IMR-90 (cell line): ENCODE data around the gene CASZ1. TPM values are rescaled to one million over a fixed set of nuclear protein-coding genes. Genes with fewer than 3 reads are reported as not detected.

Experiments
- ATAC-seq: fragments of 200-7000 bp; cut with Tn5 transposase; 2 replicates; pipeline ENCODE4 v1.9.1; 2020; ENCODE audit warnings: low read depth, mild to moderate bottlenecking, moderate library complexity
- BruUV-seq: library from RNA; stranded (reverse); fragments of 400-500 nt; replicated peaks from 2 replicates; lab custom pipeline; 2021; lab: Mats Ljungman, UMichigan
- CTCF ChIA-PET: fragments of 300-600 bp; formaldehyde crosslinking; extraction: SDS; loops from one replicate; lab custom pipeline; 2021; ENCODE audit warnings: antibody characterized with exemption; lab: Yijun Ruan, JAX
- POLR2A ChIA-PET: fragments of 300-600 bp; sonication (Branson Sonifier 250); formaldehyde crosslinking; loops from one replicate; lab custom pipeline; 2022; ENCODE audit warnings: antibody characterized with exemption; ENCODE audit not compliant: unreplicated experiment; lab: Charles Lee
- DNase-seq: peaks from one replicate; pipeline ENCODE4 v3.0.0; 2013
- H2AFZ ChIP-seq: replicated peaks from 2 replicates; pipeline ENCODE3; 2013; ENCODE audit warnings: low read length, mild to moderate bottlenecking; ENCODE audit not compliant: poor library complexity
- H2AK5ac ChIP-seq: 2 replicates; pipeline ENCODE4 v1.6.1; 2013; ENCODE audit warnings: low read depth, low read length, inconsistent platforms
- H2AK9ac ChIP-seq: replicated peaks from 2 replicates; pipeline ENCODE3; 2013; ENCODE audit warnings: mild to moderate bottlenecking, low read depth, low read length, moderate library complexity; ENCODE audit not compliant: poor library complexity
- H2BK120ac ChIP-seq: 2 replicates; pipeline ENCODE4 v1.6.1; 2013; ENCODE audit warnings: low read depth, low read length, inconsistent platforms
- H2BK15ac ChIP-seq: 3 replicates; pipeline ENCODE4 v1.6.1; 2013; ENCODE audit warnings: low read depth, low read length, inconsistent platforms
- H2BK20ac ChIP-seq: 2 replicates; pipeline ENCODE4 v1.6.1; 2013; ENCODE audit warnings: low read depth, mild to moderate bottlenecking, inconsistent platforms, low read length, moderate library complexity
- H2BK5ac ChIP-seq: 2 replicates; pipeline ENCODE4 v1.6.1; 2013; ENCODE audit warnings: mild to moderate bottlenecking, low read depth, low read length, inconsistent platforms; ENCODE audit not compliant: poor library complexity, severe bottlenecking
- H3K14ac ChIP-seq: replicated peaks from 2 replicates; pipeline ENCODE4 v1.6.1; 2013; ENCODE audit warnings: low read depth, low read length, inconsistent platforms
- H3K18ac ChIP-seq: 2 replicates; pipeline ENCODE4 v1.6.1; 2013; ENCODE audit warnings: low read depth, low read length, control low read depth
- H3K23ac ChIP-seq: 2 replicates; pipeline ENCODE4 v1.6.1; 2013; ENCODE audit warnings: low read depth, low read length, inconsistent platforms
- H3K27ac ChIP-seq: 2 replicates; pipeline ENCODE4 v1.5.1; 2013; ENCODE audit warnings: mild to moderate bottlenecking, control low read depth, low read length; ENCODE audit not compliant: insufficient read depth
- H3K27me3 ChIP-seq: 2 replicates; pipeline ENCODE4 v1.6.1; 2013; ENCODE audit warnings: low read length; ENCODE audit not compliant: control insufficient read depth, insufficient read depth
- H3K36me3 ChIP-seq: 2 replicates; pipeline ENCODE4 v1.6.1; 2013; ENCODE audit warnings: low read length, mixed read lengths; ENCODE audit not compliant: control insufficient read depth, insufficient read depth
- H3K4ac ChIP-seq: 2 replicates; pipeline ENCODE4 v1.6.1; 2013; ENCODE audit warnings: low read depth, low read length, inconsistent platforms
- H3K4me1 ChIP-seq: 2 replicates; pipeline ENCODE4 v1.6.1; 2013; ENCODE audit warnings: low read length, mixed read lengths; ENCODE audit not compliant: control insufficient read depth, insufficient read depth
- H3K4me2 ChIP-seq: 2 replicates; pipeline ENCODE4 v1.6.1; 2013; ENCODE audit warnings: low read depth, mild to moderate bottlenecking, control low read depth, low read length, moderate library complexity
- H3K4me3 ChIP-seq: 2 replicates; pipeline ENCODE4 v1.5.1; 2013; ENCODE audit warnings: low read depth, mild to moderate bottlenecking, control low read depth, low read length, moderate library complexity; ENCODE audit not compliant: insufficient read depth
- H3K56ac ChIP-seq: 2 replicates; pipeline ENCODE4 v1.6.1; 2013; ENCODE audit warnings: low read length, inconsistent platforms; ENCODE audit not compliant: insufficient read depth; ENCODE audit errors: extremely low read depth
- H3K79me1 ChIP-seq, 2 experiments: 2 replicates each; pipeline ENCODE4 v1.6.1; 2013; ENCODE audit warnings: low read length in 2 of 2, inconsistent platforms in 1 of 2, low read depth in 1 of 2
- H3K9ac ChIP-seq: 2 replicates; pipeline ENCODE4 v1.6.1; 2013; ENCODE audit warnings: low read depth, low read length, control low read depth
- H3K9me1 ChIP-seq: 2 replicates; pipeline ENCODE4 v1.6.1; 2013; ENCODE audit warnings: low read length, inconsistent platforms; ENCODE audit not compliant: insufficient read depth
- H3K9me3 ChIP-seq: 2 replicates; pipeline ENCODE4 v1.6.1; 2013; ENCODE audit warnings: low read length; ENCODE audit not compliant: control insufficient read depth, insufficient read depth
- H4K20me1 ChIP-seq: 2 replicates; pipeline ENCODE4 v1.6.1; 2013; ENCODE audit warnings: low read length, inconsistent platforms; ENCODE audit not compliant: insufficient read depth
- H4K5ac ChIP-seq: 2 replicates; pipeline ENCODE4 v1.6.1; 2013; ENCODE audit warnings: mild to moderate bottlenecking, low read depth, low read length, control low read depth
- H4K8ac ChIP-seq, 2 experiments: 2 replicates each; pipeline ENCODE4 v1.6.1; 2013; ENCODE audit warnings: low read depth in 2 of 2, low read length in 2 of 2, control low read depth in 1 of 2, inconsistent platforms in 1 of 2
- H4K91ac ChIP-seq: 2 replicates; pipeline ENCODE4 v1.6.1; 2013; ENCODE audit warnings: low read depth, low read length, inconsistent platforms; ENCODE audit not compliant: insufficient read depth
- BHLHE40 ChIP-seq: fragments of 150-350 bp; IDR thresholded peaks from 2 replicates; pipeline ENCODE4 v1.6.1; 2016; ENCODE audit warnings: mild to moderate bottlenecking, low read depth, low read length
- CHD1 ChIP-seq: IDR thresholded peaks from 2 replicates; pipeline ENCODE4 v1.6.1; 2012; ENCODE audit warnings: low read depth, low read length, improper control_type of control experiment
- ELK1 ChIP-seq: fragments of 150-350 bp; IDR thresholded peaks from 2 replicates; pipeline ENCODE4 v1.6.1; 2016; ENCODE audit warnings: low read depth, mild to moderate bottlenecking, low read length, moderate library complexity, borderline replicate concordance
- MAFK ChIP-seq: IDR thresholded peaks from 2 replicates; pipeline ENCODE4 v1.6.1; 2012; ENCODE audit warnings: low read depth, low read length, improper control_type of control experiment
- POLR2A ChIP-seq: IDR thresholded peaks from 2 replicates; pipeline ENCODE4 v1.6.1; 2012; ENCODE audit warnings: mild to moderate bottlenecking, low read depth, low read length
- RAD21 ChIP-seq: IDR thresholded peaks from 2 replicates; pipeline ENCODE4 v1.6.1; 2012; ENCODE audit warnings: low read length, improper control_type of control experiment
- RCOR1 ChIP-seq: IDR thresholded peaks from 2 replicates; pipeline ENCODE4 v1.6.1; 2012; ENCODE audit warnings: mild to moderate bottlenecking, low read length, improper control_type of control experiment; ENCODE audit not compliant: insufficient replicate concordance
- RFX5 ChIP-seq: IDR thresholded peaks from 2 replicates; pipeline ENCODE4 v1.8.0; 2012; ENCODE audit warnings: low read depth, mild to moderate bottlenecking, low read length, moderate library complexity
- SMC3 ChIP-seq: fragments of 150-350 bp; IDR thresholded peaks from 2 replicates; pipeline ENCODE4 v1.6.1; 2016; ENCODE audit warnings: low read depth, mild to moderate bottlenecking, antibody characterized with exemption, low read length, moderate library complexity
- USF2 ChIP-seq: fragments of 150-350 bp; IDR thresholded peaks from 2 replicates; pipeline ENCODE4 v1.6.1; 2017; ENCODE audit warnings: mild to moderate bottlenecking, antibody characterized with exemption, low read length, low read depth
- WGBS, 2 experiments: methylation state at CpG; one replicate each; pipeline versions ENCODE4 v1.1.5 to v1.1.7; 2013; ENCODE audit warnings: missing lambda C conversion rate in 2 of 2; ENCODE audit not compliant: insufficient read length in 1 of 2; ENCODE audit errors: extremely low coverage in 2 of 2; 5-methylcytosine and 5-hydroxymethylcytosine counted together
- dilution Hi-C: fragments of 300-500 bp; cut with HindIII; formaldehyde crosslinking; loops from one replicate; pipeline ENCODE4 v1.14.3; 2018; ENCODE audit warnings: low sequenced_read_pairs; ENCODE audit not compliant: unreplicated experiment
- in situ Hi-C: fragments of 300-500 bp; cut with MboI; formaldehyde crosslinking; loops from 3 replicates; pipeline ENCODE4 v1.14.3; 2019; ENCODE audit warnings: low sequenced_read_pairs, inconsistent platforms, mixed read lengths
- intact Hi-C: fragments of 100-400 bp; cut with micrococcal nuclease; formaldehyde crosslinking; loops from 2 replicates; pipeline ENCODE4 v1.10.0; 2022
- polyA plus RNA-seq, 3 experiments: library from polyadenylated mRNA; depleted of rRNA; stranded (reverse); fragments of >200 nt; gene quantifications; 2 replicates each; pipeline ENCODE4 v1.2.3, GENCODE V29; 2012; ENCODE audit warnings: low replicate concordance in 1 of 3
- total RNA-seq: library from RNA; depleted of rRNA; stranded (reverse); fragments of >200 nt; gene quantifications from 2 replicates; pipeline ENCODE4 v1.2.3, GENCODE V29; 2012

CASZ1 gene
- total and polyA plus RNA-seq, 2 of the 4 experiments (the other 2 are of a cell fraction), result 0.18 to 0.24 TPM

GRCh38 chr1:10722803-10723202 is 73.6 kb downstream of the CASZ1 start:
- H2AK5ac ChIP-seq, result no peak overlapping the region
- H4K20me1 ChIP-seq, result no peaks in the 10 kb centered on the region
- BruUV-seq, result no TSS peak
- H3K18ac ChIP-seq, result no peak overlapping the region
- H2AK9ac ChIP-seq, result no peak overlapping the region
- ChIA-PET POLR2A (no interaction called here), CTCF (interaction anchor here (0.7 kb wide), 1 partner anchor 209 kb away, joined by 3 read pairs; no protein-coding TSS in a partner anchor)
- no peaks in the 10 kb centered on the region for H3K9me3 ChIP-seq
- H4K8ac ChIP-seq, result no peak overlapping the region
- no peak overlapping the region for H2AFZ ChIP-seq
- H3K14ac ChIP-seq, result no peak overlapping the region
- in situ Hi-C loops, result no loop called here
- no peak for DNase-seq
- no peak overlapping the region for H3K56ac ChIP-seq
- no peak overlapping the region for H4K91ac ChIP-seq
- H3K4me1 ChIP-seq, result peaks cover 8% of the 10 kb centered on the region; the same call in 1 of the 2 replicates
- H3K4me2 ChIP-seq, result no peak overlapping the region
- H3K36me3 ChIP-seq, result no peaks in the 10 kb centered on the region
- H2BK20ac ChIP-seq, result no peak overlapping the region
- intact Hi-C loops, result no loop called here
- no peak overlapping the region for H4K5ac ChIP-seq
- ATAC-seq, result no peak
- TF ChIP-seq CHD1 (no peak), MAFK (no peak), USF2 (no peak), ELK1 (no peak), POLR2A (no peak), SMC3 (no peak), BHLHE40 (no peak), RAD21 (no peak), RCOR1 (no peak), RFX5 (no peak)
- H3K9me1 ChIP-seq, result no peaks in the 10 kb centered on the region
- H3K4ac ChIP-seq, result no peak overlapping the region
- H3K79me1 ChIP-seq, result no peaks in the 10 kb centered on the region
- H3K4me3 ChIP-seq, result no peak overlapping the region
- H2BK5ac ChIP-seq, result no peak overlapping the region
- WGBS, 2 experiments, result 93% methylated on average over 10 of the region's 16 CpGs; no CpG with 5 or more reads in 1 of the 2 experiments
- dilution Hi-C loops, result no loop called here
- H2BK120ac ChIP-seq, result no peak overlapping the region
- H2BK15ac ChIP-seq, result no peak overlapping the region
- peaks cover 52% of the 10 kb centered on the region for H3K27me3 ChIP-seq
- no peak overlapping the region for H3K9ac ChIP-seq
- H3K23ac ChIP-seq, result no peak overlapping the region
- no peak overlapping the region for H3K27ac ChIP-seq
